ENCODE measurements around the gene FOXL3.

GRCh38 chr7:251005-251404, 39.0 kb upstream of the FOXL3 start:
- no peak for TF ChIP-seq CTCF (IDR thresholded peaks at IDR 0.05; ENCODE audit: insufficient read depth, low read length, poor library complexity, severe bottlenecking)
- TF ChIP-seq EZH2phosphoT487 (conservative IDR thresholded peaks at IDR 0.05; ENCODE audit: low read length): no peak

Measured in SU-DHL-6 (cell line).